ENCODE measurements around the gene PPP2R2D.

PPP2R2D gene

DNA sequence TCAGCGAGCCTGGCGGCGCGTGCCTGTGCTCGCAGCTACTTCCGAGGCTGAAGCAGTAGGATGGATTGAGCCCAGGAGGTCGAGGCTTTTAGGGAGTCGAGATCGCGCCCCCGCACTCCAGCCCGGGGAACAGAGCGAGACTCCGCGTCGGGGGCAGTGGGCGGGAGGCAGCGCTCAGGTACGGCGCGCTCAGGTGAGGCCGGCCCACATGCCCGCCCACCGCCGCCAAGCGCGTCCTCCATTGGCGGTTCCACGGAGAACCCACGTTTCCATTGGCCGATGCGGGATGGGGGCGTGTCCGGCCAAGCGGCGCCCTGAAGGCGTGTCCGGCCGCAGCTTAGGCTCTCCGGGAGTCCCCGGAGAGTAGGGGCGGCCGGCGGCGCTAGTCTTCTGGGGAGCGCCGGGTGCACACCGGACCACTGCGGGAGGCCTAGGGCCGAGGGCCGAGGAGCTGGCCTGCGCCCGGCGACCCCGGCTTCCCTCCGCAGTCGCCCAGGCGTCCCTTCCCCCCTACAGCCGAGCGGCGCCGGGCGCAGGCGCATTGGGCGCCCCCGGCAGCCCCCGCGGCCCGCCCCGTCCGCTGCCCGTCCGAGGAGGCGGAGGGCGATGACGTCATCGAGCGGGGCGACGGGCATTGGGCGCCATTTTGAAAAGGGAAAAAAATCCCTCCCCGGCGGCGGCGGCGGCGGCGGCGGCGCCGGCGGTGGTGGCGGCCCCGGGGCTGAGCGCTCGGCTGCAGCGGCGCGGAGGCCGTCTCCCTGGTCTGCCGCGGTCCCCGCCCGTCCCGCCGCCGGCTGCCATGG, at the start of gene PPP2R2D:
PPP2R2D (plus strand) TSS at position 659 of the 803 bp plus-strand sequence; CDS start at position 800, 141 bp downstream.
- peak; percentile 92 for DNase-seq

DNA sequence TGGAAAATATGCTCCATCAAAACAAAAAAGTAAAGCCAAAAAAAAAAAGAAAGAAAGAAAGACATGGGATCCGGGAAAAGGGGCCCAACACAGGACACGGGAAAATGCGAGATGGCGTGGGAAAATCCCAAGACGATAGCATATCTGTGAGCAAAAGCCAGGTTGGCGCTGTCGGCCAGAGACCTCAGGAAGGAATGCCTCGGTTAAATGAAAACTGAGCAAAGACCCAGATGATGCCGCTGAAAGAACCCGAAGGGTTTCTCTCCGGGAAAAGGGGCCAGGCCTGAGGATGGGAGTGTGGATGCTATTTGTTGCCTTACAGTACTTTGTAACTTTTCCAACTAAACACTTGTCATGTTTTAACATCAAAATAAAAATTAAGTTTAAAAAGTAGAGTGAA, 49.5 kb upstream of the PPP2R2D start:
- DNase-seq: no peak

DNA sequence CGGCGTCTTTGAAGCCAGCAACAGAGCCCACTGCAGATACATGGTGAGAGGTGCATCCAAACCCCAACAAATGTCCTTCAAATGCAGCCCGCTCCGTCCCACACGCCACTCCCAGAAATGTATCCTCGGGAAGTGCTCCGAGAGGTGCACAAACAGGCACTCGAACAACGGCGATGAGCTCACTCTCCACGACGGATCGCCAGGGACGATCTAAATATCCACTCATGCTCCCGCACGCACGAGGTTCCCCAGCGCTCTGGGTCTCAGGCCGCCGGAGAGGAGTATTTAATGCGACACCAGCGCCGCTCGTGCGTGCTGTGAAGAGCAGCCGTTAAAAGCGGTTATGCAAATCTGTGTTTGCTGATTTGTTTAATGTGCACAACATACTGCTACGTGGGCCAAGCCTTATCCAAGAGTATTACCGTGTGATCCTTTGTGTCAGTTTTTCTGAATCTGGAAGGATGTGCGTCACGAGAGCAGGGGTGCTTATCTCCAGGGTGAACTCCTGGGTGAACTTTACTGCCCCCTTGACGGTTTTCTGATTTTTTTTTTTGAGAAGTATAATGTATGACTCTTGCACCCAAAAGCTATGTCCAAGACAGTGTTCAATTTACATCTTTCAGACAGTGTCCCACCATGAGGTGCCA, 48.5 kb upstream of the PPP2R2D start:
- DNase-seq: no peak

DNA sequence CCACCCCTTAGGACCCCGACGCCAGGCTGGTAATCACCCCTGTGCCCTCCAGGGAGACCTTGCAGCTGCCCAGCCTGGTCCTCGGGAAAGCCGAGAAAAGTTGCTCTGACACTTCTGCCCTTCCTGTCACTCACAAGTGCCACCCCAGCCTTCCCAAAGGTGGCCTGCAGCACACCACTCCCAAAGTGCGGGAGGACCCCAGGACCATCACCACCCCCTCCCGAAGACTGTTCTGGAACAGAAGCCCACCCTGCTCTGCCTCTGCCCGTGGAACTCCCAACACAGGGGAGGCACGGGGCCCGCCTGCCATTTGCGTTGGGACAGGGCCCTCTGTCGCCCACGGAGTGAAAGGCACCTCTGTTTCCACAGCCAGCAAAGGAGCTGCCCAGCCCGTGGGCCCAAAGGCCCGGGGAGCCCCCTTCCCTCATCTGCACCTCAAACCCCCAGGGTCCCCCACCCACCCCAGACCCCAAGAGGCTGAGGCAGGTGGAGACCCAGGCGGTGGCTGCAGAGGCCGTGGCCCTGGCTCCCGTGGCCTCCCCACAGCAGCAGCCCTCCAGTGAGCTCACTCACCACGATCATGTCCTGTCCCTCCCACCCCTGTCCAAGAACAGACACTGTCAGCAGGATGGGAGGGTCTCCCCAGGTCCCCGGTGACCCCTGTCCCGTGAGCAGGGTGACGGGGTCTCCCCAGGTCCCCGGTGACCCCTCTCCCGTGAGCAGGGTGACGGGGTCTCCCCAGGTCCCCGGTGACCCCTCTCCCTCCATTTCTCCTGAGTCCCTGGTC, 47.8 kb upstream of the PPP2R2D start:
- no peak for DNase-seq

DNA sequence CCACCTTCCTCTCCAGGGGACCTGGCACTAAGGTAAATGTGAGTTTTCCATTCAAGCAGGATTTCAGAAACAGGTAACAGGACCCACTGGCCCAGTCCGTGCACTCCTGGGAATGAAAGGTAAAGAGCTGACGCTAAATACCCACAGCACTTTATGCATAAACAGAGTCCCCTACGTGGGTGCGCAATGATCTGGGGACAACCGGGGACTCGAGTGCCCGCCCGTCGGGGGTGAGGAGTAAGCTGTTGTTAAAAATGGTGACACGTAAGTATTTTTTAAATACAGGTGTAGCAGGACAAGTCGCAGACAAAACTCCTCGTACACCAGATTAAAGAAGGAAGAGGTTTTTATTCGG, 47.2 kb upstream of the PPP2R2D start:
- no peak for DNase-seq

DNA sequence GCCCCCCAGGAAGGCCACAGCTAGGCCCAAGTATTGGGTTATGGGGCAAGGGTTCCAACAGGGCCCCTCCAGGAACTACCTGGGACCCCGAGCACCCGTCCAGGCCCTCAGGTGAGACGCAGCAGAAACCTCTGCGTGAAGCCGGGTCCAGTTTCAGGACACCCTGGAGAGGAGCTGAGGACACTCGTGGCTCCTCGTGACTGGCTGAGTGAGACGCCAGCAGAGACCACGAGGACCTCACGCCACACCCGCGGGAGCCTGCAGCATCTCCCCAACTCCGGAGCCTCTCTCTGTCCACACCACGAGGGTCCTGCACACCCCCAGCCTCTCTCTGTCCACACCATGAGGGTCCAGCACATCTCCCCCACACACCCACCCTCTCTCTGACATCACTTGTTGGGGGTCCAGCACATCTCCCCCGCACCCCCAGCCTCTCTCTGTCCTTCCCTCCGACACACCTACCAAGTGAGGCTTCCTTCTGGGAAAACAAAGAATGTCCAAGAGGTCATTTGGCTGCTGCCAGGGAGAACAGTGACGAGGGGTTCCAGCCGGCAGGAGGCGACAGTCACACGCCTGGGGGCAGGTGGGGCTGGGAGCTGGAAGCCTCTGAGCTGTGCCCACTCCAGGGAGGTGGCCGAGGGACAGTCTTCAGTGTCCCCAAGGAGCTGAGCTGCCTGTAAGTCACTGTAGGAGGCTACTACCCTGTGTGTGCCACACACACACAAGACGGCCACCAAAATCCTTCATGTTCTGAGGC, 46.1 kb upstream of the PPP2R2D start:
- no peak for DNase-seq

DNA sequence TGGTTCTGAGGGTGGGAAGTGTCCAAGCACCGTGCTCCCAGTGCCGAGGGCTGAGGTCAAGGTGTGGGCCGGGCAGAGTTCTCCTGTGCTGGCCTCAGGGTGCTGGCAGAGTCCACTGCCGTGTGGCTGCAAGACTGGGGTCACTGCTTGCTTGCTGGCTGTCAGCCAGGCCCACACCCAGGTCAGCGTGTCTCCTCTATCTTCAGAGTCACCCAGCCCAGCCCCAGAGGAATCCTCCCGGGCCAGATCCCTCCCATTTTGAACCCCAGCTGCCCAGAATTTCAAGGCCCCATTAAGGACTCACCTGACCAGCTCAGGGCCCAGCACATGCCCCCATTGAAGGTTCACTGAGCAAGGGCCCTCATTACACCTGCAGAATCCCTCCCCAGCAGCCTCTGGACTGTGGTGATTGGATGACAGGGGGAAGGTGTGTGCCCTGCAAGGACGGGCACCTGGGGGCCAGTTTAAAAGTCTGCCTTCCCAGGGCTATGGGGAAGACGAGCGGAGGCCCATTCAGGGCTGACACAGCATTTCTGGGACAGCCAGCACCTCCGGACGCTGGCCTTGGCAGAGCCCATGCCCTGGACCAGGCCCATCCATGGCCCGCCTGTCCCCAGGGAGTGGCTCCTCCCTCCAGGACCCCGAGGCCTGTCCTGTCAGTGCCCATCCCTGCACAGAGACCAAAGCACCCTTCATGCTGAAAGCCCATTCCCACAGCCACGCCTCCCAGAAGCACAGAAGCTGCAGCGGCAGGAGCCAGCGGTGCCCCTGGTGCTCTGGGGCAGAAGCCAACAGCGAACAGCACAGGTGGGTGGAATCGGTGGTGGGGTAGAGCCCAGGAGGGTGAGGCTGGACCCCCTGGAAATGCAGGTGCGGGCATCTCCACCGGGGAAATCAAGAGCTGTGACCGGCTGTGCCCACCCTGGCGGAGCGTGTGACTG, 45.1 kb upstream of the PPP2R2D start:
- DNase-seq: no peak

DNA sequence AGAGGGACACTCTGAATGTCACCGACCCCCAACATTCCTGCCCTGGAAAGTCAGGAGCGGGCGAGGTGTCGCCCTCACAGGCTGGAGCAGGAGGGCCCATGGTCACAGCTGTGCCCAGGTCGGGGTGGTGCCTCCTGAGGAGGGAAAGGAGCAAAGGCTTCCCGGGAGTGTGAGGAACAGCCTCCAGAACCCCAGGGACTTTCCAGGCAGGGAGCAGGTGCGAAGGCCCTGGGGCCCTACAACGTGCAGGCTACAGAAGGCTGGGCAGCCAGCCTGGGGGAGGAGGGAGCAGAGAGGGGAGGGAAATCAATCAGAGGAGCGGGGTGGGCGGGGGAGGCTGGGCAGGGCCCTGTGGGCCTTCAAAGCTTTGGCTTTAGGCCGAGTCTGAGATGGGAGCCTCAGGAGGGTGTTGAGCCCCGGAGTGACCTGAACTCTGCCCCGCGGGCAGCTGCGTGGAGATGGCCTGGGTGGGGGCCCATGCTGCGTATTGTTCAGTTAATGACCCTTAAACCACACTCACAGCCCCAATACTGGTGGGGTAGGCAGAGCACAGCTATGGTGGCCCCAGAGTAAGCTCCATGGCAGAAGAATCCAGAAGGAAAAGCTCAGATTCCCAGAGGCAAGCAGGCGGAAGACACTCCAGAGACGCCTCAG, 44.2 kb upstream of the PPP2R2D start:
- DNase-seq: no peak

DNA sequence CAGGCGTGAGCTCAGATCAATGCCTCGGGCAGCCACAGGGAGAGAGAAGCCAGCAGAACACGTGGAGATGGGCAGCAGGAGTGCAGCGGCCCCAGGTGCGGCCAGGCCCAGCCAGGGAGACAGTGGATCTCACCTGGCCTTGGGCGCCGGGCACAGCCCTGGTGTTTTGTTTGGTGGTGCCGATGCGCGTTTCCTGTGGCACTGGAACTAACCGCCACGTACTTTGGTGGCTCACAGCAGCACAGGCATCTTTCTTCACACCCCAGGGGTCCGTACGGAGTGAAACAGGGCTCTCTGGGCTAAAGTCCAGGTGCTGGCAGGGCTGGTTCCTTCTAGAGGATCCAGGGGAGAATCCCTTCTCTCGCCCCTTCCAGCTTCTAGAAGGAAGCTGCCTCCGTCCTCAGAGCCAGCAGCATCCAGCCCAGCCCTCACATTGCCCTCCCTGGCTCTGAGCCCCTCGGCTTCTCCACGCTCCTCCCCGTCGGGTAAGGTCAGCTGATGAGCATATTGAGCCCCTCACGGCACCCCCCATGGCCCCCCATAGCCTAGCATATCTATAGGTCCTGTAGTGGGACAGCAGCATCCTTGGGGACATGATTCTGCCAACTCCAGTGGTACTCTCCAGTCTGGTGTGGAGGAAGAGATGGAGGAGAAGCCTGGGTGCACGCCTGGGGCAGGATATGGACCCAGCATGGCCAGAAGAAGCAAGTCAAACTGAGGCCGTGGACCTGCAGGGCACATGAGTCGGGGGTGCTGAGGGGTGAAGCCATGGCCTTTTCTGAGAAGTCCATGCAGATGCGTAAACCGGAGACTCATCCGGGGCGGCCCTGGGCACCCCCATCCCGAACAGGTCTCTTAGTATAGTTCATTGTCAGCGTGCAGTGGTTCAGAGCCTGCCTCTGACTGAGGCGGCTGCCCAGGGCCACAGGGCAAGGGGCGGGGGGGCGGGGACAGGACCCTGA, 43.4 kb upstream of the PPP2R2D start:
- DNase-seq: no peak

DNA sequence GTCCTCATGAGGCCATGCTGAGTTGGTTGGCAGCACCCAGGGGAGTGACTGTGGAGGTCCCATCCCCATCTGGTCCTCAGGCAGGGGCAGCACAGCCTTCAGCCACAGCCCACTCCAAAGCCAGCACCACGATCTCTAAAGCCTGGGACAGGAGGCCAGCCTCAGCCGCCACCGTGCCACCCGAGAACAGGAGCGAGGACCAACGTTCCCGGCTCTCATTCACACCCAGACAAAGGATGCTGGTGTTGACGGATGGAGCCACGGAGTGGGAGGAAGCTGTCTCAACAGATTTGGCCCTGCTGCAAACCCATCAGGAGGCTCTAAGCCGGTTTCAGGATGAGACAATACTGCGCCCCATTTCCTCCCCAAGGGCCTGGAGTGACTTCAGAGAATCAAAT, 42.7 kb upstream of the PPP2R2D start:
- DNase-seq: no peak

DNA sequence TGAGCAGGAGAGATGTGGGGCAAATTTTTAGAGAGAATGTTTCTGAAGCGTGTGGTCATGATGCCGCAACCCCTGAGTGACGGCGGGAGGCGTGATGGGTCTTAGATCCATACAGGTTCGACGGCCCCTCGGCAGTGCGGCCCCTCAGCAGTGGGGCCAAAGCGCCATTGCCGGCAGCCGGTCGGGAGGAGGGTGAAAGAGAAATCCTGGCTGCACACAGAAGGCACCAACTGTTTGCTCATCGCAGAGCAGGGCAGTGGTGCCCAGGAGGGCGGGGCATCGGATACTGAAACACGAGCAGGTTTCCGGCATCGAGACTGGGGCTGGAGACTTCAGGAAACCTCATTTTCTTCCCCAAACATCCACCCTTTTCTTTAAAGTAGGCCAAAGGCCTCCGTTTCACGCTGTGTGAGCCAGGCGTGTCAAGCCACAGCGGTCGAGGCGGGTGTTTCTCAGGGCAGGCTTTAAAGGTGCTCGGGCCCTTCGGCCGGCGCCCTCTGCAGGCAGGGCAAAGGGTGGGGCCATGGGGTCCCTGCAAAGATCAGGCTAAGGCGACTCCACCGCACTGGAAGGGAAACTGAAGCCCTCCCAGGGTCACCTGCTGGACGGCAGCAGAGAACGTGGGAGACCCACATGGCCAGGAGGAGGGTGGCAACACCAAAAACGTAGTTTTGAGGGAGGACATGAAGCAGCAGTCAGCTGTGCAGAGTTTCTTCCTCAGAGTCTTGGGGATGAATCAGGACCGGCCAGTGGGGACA, 42.0 kb upstream of the PPP2R2D start:
- DNase-seq: no peak

DNA sequence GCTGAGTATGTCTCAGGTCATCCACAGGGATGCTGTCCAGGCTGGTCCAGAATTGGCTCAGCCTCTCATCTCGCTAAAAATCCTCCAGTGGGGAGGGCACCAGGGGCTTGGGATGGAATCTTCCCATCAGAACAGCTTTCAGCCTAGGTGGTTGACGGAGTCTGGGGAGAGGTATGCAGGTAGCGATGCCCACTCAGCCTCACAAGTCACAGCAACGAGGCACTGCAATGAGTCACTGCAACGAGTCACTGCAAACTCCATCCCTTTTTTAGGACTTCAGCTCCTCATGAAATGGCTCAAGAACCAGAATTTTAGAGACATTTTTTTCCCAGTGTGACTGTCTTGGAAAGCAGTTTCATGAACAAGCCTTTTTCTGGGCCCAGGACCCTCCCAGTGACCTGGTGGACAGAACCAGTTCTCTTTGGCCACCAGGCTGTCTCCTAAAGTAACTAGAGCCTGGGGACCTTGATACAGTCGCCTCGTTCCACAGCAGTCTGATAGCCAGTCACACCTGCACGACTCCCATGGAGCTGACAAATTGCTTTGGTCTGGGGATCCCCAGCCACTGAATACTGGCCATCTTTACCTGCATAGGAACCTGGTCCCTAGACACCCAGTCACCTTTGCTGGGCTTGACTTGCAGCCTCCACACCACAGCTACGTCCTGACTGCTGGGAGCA, 41.3 kb upstream of the PPP2R2D start:
- DNase-seq: no peak

DNA sequence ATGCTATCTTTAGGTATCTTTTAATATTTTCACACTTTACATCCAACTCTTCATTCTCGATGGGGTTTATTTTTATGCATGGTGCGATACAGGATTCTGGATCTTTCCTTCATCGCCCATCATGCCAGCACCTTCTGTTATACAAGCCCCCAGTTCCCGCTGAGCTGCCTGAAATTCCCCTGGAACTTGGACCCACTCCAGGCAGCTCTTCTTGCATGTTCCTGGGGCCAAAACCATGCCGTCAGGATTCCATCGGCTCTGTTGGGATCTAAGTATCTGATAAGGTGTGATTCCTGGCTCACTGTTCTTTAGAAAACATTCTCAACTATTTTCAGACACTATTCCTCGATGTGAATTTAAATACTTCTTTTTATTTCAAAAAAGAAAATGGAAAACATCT, 40.5 kb upstream of the PPP2R2D start:
- no peak for DNase-seq

DNA sequence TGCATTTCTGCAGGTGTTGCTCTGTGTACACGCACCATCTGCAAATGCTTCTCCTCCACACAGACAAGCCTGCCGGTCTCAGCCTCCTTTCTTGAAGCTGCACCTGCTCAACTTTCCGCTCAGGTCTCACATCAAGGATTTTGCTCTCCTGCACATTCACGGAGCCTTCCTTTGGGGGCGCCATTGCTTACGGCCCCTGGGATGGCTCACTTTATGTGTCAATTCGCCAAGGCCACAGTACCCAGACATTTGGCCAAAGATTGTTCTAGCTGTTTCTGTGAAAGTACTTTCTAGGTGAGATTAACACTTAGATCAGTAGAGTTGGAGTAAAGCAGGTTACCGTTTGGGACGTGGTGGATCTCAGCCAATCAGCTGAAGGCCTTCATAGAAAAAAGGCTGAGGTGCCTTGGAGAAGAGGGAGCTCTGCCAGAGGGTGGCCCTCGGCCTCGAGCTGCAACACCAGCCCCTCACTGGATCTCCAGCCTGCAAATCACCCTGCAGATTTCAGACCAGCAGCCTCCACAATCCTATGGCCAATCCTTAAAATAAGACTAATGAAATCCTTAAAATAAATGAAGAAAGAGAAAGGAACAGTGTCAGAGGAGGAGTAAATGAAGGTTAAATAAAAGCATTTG, 39.9 kb upstream of the PPP2R2D start:
- DNase-seq: peak; percentile 44

DNA sequence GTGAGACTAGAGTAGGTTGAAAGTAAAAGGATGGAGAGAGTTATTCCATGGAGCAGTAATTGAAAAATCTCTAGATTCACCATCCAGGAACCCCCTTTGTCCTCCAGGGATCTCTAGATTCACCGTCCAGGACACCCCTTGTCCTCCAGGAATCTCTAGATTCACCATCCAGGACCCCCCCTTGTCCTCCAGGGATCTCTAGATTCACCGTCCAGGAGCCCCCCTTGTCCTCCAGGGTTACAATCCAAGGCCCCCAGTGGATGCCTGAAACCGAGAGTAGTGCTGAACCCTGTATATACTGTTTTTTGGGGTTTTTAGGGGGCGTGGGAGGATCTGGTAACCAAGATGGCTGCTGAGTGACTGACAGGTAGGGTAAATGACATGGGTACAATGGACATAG, 38.3 kb upstream of the PPP2R2D start:
- no peak for DNase-seq

DNA sequence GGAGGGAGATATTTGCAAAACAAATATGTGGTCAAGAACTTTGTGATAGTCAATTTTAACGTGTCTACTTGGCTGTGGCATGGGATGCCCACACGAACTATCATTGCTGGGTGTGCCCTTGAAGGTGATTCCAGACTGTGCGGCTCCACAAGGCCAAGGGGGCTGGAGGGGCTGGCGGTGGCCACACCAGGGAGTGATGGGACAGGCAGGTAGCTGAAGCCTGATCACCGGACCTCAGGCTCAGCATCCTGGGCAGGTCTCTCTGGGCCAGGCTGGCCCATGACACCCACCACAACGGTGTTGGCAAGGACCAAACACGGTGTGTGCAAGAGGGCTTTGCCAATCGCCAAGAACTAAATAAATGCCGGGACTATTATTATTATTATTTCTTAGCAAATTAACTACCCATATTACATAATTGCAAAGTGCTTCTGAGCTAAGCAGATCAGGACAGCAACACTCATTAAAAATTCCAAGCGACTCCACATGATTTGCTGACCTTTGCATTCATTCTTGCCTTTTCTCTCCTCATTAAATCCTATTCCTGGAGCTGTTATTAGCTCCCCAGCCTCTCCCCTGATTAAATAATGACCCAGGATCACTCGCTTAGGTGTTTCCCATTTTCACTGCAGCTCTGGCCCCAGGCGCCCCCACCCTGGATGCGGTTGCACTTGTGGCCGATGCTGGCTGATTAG, 35.4 kb upstream of the PPP2R2D start:
- DNase-seq: no peak

DNA sequence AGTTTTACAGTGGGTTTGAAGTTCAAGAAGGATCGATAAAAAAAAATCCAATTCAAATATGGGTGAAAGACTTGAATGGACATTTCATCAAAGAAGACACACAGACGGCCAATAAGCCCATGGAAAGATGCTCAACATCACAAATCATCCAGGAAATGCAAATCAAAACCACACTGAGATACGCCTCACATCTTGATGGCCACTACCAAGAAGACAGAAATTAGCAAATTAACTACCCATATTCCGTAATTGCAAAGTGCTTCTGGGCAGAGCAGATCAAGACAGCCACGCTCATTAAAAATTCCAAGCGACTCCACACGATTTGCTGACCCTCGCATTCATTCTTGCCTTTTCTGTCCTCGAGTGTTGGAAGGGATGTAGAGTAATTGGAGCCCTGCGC, 34.1 kb upstream of the PPP2R2D start:
- DNase-seq: no peak

DNA sequence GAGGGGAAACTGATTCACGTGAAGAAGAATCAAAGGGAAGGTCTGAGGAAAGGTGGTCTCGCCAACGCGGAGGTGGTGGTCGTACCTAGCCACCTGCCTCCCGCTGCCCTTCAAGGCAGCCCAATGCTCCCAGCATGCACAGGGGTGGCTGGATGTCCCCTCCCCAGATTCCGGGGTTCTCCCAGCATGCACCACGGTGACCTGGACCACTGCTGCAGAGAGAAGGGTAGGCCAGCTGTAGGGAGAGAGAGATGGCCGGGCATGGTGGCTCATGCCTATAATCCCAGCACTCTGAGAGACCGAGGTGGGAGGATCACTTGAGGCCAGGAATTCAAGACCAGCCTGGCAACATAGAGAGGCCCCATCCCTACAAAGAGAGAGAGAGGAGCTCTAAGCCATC, 32.4 kb upstream of the PPP2R2D start:
- no peak for DNase-seq
